ENCODE results near the gene VWF.

- TF ChIP-seq FOXA1 (IDR thresholded peaks at IDR 0.05) (no peak), SUZ12 (IDR thresholded peaks at IDR 0.05) (no peak), ELF4 (IDR thresholded peaks at IDR 0.05) (no peak)
These were observed 224.8 kb downstream of the VWF start for GRCh38 chr12:5899675-5900074.

Data from HEK293T (cell line).